HG02943 (cell line): ENCODE measurements around the gene DENND11.

Experiments used
- ATAC-seq: cut with Tn5 transposase; IDR thresholded peaks from one replicate; pipeline ENCODE4 v1.9.1; 2021; ENCODE audit warnings: mild to moderate bottlenecking, low read depth, moderate library complexity; ENCODE audit not compliant: unreplicated experiment

DENND11 gene

GRCh38 chr7:141686670-141687069, 15.3 kb downstream of the DENND11 start:
- no peak for ATAC-seq

- ATAC-seq: no peak
These were observed 15.9 kb downstream of the DENND11 start for GRCh38 chr7:141686074-141686473.

- no peak for ATAC-seq
These were observed 16.5 kb downstream of the DENND11 start for GRCh38 chr7:141685285-141686023.

- ATAC-seq: no peak
These were observed 23.0 kb downstream of the DENND11 start for GRCh38 chr7:141679014-141679413.

GRCh38 chr7:141676618-141677017, 25.3 kb downstream of the DENND11 start:
- no peak for ATAC-seq

- no peak for ATAC-seq
These were observed 26.3 kb downstream of the DENND11 start for GRCh38 chr7:141675436-141676215.

- no peak for ATAC-seq
These were observed 27.3 kb downstream of the DENND11 start for GRCh38 chr7:141674702-141675101.

- ATAC-seq: no peak
These were observed 27.7 kb downstream of the DENND11 start for GRCh38 chr7:141674171-141674671.

- ATAC-seq: no peak
These were observed 28.6 kb downstream of the DENND11 start for GRCh38 chr7:141673346-141673745.

GRCh38 chr7:141671705-141672496, 30.1 kb downstream of the DENND11 start:
- no peak for ATAC-seq

GRCh38 chr7:141668853-141669252, 33.1 kb downstream of the DENND11 start:
- ATAC-seq: no peak

- ATAC-seq: no peak
These were observed 35.9 kb downstream of the DENND11 start for GRCh38 chr7:141666071-141666470.

GRCh38 chr7:141665208-141666035, 36.5 kb downstream of the DENND11 start:
- no peak for ATAC-seq

GRCh38 chr7:141664450-141664849, 37.5 kb downstream of the DENND11 start:
- ATAC-seq: no peak

GRCh38 chr7:141663081-141663849, 38.7 kb downstream of the DENND11 start:
- no peak for ATAC-seq

- ATAC-seq: no peak
These were observed 41.7 kb downstream of the DENND11 start for GRCh38 chr7:141660259-141660658.

- no peak for ATAC-seq
These were observed 42.5 kb downstream of the DENND11 start for GRCh38 chr7:141659501-141659900.

- peak; percentile 66 for ATAC-seq
These were observed 47.4 kb downstream of the DENND11 start for GRCh38 chr7:141654551-141654950.

GRCh38 chr7:141652691-141653090, 49.3 kb downstream of the DENND11 start:
- no peak for ATAC-seq
